Esophagus muscularis mucosa (tissue), 4 donors: ENCODE results near the gene RSRC1. TPM values are rescaled to one million over a fixed set of nuclear protein-coding genes. Genes with fewer than 3 reads are reported as not detected.

Source experiments
- DNase-seq: peaks from one replicate; pipeline ENCODE4 v3.0.0-alpha.2; 2017; ENCODE audit errors: extremely low spot score
- H3K27ac ChIP-seq, 4 donors: fragments of 200-600 bp; sonication (generic); replicated peaks in 1 of 4; 1 replicate in 3 of 4; 2 replicates in 1 of 4; pipeline ENCODE4 v1.5.1; 2016 to 2019; ENCODE audit warnings: mild to moderate bottlenecking in 1 of 4
- H3K27me3 ChIP-seq, 4 donors: fragments of 200-600 bp; sonication (generic); one replicate each; pipeline versions ENCODE4 v1.5.1 to v1.6.0; 2016 to 2019
- H3K36me3 ChIP-seq, 4 donors: fragments of 200-600 bp; sonication (generic); one replicate each; pipeline ENCODE4 v1.5.1; 2016 to 2019
- H3K4me1 ChIP-seq, 4 donors: fragments of 200-600 bp; sonication (generic); one replicate each; pipeline ENCODE4 v1.5.1; 2016 to 2019
- H3K4me3 ChIP-seq, 4 donors: fragments of 200-600 bp; sonication (generic); 1 replicate in 2 of 4; 2 replicates in 2 of 4; pipeline ENCODE4 v1.5.1; 2016 to 2019; ENCODE audit warnings: mild to moderate bottlenecking in 4 of 4, moderate library complexity in 1 of 4
- H3K9me3 ChIP-seq, 4 donors: fragments of 200-600 bp; sonication (generic); 1 replicate in 3 of 4; 2 replicates in 1 of 4; pipeline ENCODE4 v1.5.1; 2016 to 2019
- CTCF ChIP-seq, 3 experiments: fragments of 200-600 bp in 2 of 3; fragments of 450-650 bp in 1 of 3; sonication (generic) in 2 of 3; IDR thresholded peaks; one replicate each; pipeline ENCODE4 v1.5.1; 2017 to 2019; ENCODE audit warnings: antibody characterized with exemption in 3 of 3, mild to moderate bottlenecking in 2 of 3, moderate library complexity in 1 of 3
- EP300 ChIP-seq: sonication (generic); formaldehyde crosslinking; IDR thresholded peaks from one replicate; pipeline ENCODE4 v1.6.1; 2017; ENCODE audit warnings: antibody characterized with exemption
- POLR2A ChIP-seq: fragments of 450-650 bp; IDR thresholded peaks from one replicate; pipeline ENCODE4 v1.6.1; 2017; ENCODE audit warnings: antibody characterized with exemption, moderate library complexity, mild to moderate bottlenecking, low read depth
- POLR2AphosphoS5 ChIP-seq, 2 donors: sonication (generic); formaldehyde crosslinking; IDR thresholded peaks; one replicate each; pipeline ENCODE4 v1.6.1; 2017; ENCODE audit warnings: antibody characterized with exemption in 2 of 2
- WGBS: methylation state at CpG from one replicate; pipeline ENCODE4 v1.1.5; 2018; 5-methylcytosine and 5-hydroxymethylcytosine counted together
- intact Hi-C: fragments of 100-400 bp; cut with DNase I; formaldehyde crosslinking; loops from one replicate; pipeline ENCODE4 v1.15.1; 2023
- total RNA-seq, 4 donors: library from RNA; depleted of rRNA; stranded (reverse); fragments of >200 nt; gene quantifications; one replicate each; pipeline versions ENCODE4 v1.1.0 to v1.2.1, GENCODE V29; 2016

Gene RSRC1
- total RNA-seq, 4 donors from 2014 or later: 33.1 to 57.3 (median 40.6) TPM

DNA sequence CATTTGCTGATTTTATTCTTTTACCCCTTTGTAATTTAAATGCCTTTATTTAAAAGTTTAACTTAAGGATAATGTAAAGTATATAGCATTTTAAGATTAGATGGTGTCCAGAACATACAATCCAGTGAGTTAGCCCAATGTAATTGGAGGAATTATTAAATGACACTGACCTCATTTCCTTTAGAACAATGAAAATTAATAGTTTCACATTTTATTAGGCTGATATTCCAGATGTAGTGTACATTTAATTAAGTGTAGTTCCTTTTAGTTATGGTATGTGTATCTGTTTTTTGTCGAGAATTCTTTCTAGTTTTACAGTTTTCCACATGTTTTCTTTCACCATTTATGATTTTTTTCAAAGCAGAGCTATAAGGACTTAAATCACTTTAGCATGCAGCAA, 75.8 kb downstream of the RSRC1 start:
- H3K36me3 ChIP-seq: no peaks in the 10 kb centered on the region
- H3K4me1 ChIP-seq: no peaks in the 10 kb centered on the region
- 82% methylated on average over 1 of the region's 1 CpG for WGBS
- H3K27ac ChIP-seq: no peak overlapping the region
- intact Hi-C loops: no loop called here
- TF ChIP-seq POLR2AphosphoS5 (IDR thresholded peaks at IDR 0.05) (no peak), POLR2A (no peak), EP300 (no peak), CTCF (IDR thresholded peaks at IDR 0.05) (no peak)
- H3K9me3 ChIP-seq: peaks cover 0 to 4% (median 0%) of the 10 kb centered on the region in 4 donors
- H3K27me3 ChIP-seq: no peaks in the 10 kb centered on the region
- no peak overlapping the region for H3K4me3 ChIP-seq
- DNase-seq: no peak

DNA sequence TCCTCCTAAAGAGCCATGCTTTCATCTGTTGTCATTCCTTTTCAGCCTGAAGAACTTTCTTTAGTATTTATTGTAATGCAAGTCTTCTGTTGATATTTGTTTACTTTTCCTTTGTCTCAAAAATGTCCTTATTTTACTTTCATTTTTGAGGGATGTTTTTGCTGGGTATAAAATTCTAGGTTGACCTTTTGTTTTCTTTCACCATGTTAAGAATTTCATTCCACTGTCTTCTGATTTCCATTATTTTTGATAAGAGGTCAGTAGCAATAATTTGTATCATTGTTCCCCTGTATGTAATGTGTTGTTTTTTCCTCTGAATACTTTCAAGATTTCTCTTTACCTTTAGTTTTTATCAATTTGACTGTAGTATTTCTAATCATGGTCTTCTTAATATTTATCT, 91.1 kb downstream of the RSRC1 start:
- no peak overlapping the region for H3K27ac ChIP-seq
- no peak overlapping the region for H3K4me3 ChIP-seq
- H3K4me1 ChIP-seq: no peaks in the 10 kb centered on the region
- peaks cover 0 to 28% (median 12%) of the 10 kb centered on the region in 4 donors for H3K9me3 ChIP-seq
- H3K27me3 ChIP-seq: no peaks in the 10 kb centered on the region
- intact Hi-C loops: no loop called here
- TF ChIP-seq POLR2A (no peak), EP300 (no peak), CTCF (IDR thresholded peaks at IDR 0.05) (no peak), POLR2AphosphoS5 (IDR thresholded peaks at IDR 0.05) (no peak)
- no peaks in the 10 kb centered on the region for H3K36me3 ChIP-seq
- no peak for DNase-seq

GRCh38 chr3:158205324-158205723, 95.4 kb downstream of the RSRC1 start:
- Histone ChIP-seq H3K9me3 (peaks cover 0 to 13% (median 6%) of the 10 kb centered on the region in 4 donors), H3K4me1 (no peaks in the 10 kb centered on the region), H3K27me3 (no peaks in the 10 kb centered on the region), H3K4me3 (no peak overlapping the region), H3K36me3 (no peaks in the 10 kb centered on the region), H3K27ac (no peak overlapping the region)
- TF ChIP-seq EP300: no peak
- no peak for TF ChIP-seq POLR2A
- no peak for TF ChIP-seq CTCF (IDR thresholded peaks at IDR 0.05)
- TF ChIP-seq POLR2AphosphoS5 (IDR thresholded peaks at IDR 0.05): no peak
- WGBS: 45% methylated on average over 2 of the region's 2 CpGs
- DNase-seq: no peak
- intact Hi-C loops: no loop called here

DNA sequence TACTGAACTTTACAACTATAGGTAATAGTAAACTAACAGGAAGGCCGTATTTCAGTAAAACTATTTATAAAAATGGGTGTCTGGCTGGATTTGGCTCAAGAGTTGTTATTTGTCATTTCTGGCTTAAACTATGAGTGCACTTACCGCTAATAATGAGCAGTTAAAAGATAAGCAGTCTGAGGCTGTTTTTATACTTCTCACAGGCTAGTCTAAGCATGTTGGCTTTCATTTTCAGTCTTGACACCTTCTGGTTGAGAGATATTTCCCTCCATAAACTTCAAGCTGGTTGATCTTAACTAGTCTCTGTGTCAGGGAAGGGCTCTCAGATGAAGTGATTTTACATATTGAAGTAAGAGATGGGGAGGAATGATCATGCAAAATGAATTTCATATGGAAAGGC, 96.1 kb downstream of the RSRC1 start:
- Histone ChIP-seq H3K4me1 (no peaks in the 10 kb centered on the region), H3K27ac (no peak overlapping the region), H3K27me3 (no peaks in the 10 kb centered on the region), H3K4me3 (no peak overlapping the region), H3K9me3 (peaks cover 0 to 7% (median 3%) of the 10 kb centered on the region in 4 donors), H3K36me3 (no peaks in the 10 kb centered on the region)
- DNase-seq: no peak
- intact Hi-C loops: no loop called here
- TF ChIP-seq POLR2AphosphoS5 (IDR thresholded peaks at IDR 0.05): no peak
- TF ChIP-seq CTCF (IDR thresholded peaks at IDR 0.05): no peak
- TF ChIP-seq POLR2A: no peak
- no peak for TF ChIP-seq EP300
- WGBS: 89% methylated on average over 2 of the region's 2 CpGs

DNA sequence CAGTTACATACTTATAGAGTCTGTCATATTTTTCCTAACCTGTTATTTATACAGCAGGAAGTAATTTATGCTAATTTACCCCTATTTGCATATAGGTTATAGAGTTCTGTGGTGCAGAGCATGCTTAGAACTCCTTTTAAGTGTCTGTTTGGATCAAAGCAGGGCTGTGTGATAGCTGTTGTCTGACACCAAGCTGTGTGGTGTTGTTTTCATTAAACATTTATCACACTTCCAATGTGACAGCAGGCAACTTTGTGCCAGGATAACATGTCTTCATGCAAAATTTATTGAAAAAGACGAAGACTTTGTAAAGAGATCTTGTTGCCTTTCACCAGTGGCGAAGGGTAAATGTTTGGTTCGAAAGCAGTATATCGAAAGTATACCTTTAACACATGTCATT, 100.2 kb downstream of the RSRC1 start:
- 99% methylated on average over 4 of the region's 4 CpGs for WGBS
- intact Hi-C loops: no loop called here
- no peaks in the 10 kb centered on the region for H3K27me3 ChIP-seq
- no peak overlapping the region for H3K4me3 ChIP-seq
- H3K36me3 ChIP-seq: no peaks in the 10 kb centered on the region
- H3K9me3 ChIP-seq: no peaks in the 10 kb centered on the region
- no peak for TF ChIP-seq POLR2AphosphoS5 (IDR thresholded peaks at IDR 0.05)
- no peak for TF ChIP-seq EP300
- TF ChIP-seq CTCF (IDR thresholded peaks at IDR 0.05): no peak
- no peak for TF ChIP-seq POLR2A
- H3K4me1 ChIP-seq: no peaks in the 10 kb centered on the region
- no peak overlapping the region for H3K27ac ChIP-seq
- no peak for DNase-seq
